ENCODE results near the gene HEXIM1.

- no peak for TF ChIP-seq CTCF (IDR thresholded peaks at IDR 0.05)
- no peak for TF ChIP-seq POLR2A (IDR thresholded peaks at IDR 0.05)
- no peak for TF ChIP-seq POLR2AphosphoS5 (IDR thresholded peaks at IDR 0.05)
Measured at GRCh38 chr17:45108595-45109521, 39.4 kb upstream of the HEXIM1 start.

All from prostate gland (tissue), 2 donors.